NCI-H2227 (cell line): ENCODE measurements around the gene ZNF141.
A peak's percentile ranks its signal among the peaks of the same experiment; 100 is the strongest.
"Not testable (repeated sequence)": the region's sequence is repeated elsewhere in the genome, so short reads cannot be mapped to it uniquely, and the experiment has no call there.

ENCODE experiments used
- DNase-seq: peaks from one replicate; lab custom pipeline; 2025; ENCODE audit not compliant: unreplicated experiment; lab: John Stamatoyannopoulos, UW

The ZNF141 gene

DNA sequence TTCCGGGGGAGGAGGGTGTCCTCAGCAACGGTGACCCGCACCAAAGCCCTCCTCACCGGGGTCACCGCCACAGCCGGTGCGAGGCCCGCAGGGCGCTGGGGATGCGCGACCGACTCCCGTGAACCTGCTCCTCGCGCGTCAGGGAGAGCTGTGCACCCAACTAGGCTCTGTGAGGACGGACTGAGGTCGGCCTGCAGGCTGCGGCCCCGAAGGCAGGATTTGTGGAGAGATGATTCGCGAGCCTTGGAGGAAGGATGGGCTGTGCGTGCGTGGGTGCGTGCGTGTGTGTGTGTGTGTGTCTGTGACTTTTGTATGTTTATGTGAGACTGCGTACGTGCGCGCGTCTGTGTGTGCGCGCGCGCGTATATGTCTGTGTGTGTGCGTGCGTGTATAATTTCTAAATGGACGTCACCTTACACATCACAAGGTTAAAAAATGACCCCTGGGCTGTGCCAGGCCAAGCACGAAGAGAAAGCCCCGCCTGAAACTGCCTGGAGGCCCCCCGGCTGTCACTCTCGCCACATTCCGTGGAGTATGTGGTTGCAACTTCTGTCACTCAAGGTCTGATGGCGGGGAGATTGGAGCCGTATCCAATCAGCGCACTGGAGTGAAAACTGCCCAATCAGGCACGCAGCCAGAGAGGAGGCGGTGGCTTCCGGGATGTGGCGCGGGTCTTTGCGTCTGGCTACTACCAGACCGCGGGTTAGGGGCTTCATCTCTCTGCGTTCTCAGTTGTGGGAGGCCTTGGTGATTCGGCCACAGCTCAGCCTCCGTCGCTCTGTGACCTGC, at the start of gene ZNF141:
Gene ZNF141 (plus strand): TSS at position 672 of the 789 bp plus-strand sequence. CDS start 170 bp downstream, outside the sequence.
- DNase-seq = peak; percentile 95

DNA sequence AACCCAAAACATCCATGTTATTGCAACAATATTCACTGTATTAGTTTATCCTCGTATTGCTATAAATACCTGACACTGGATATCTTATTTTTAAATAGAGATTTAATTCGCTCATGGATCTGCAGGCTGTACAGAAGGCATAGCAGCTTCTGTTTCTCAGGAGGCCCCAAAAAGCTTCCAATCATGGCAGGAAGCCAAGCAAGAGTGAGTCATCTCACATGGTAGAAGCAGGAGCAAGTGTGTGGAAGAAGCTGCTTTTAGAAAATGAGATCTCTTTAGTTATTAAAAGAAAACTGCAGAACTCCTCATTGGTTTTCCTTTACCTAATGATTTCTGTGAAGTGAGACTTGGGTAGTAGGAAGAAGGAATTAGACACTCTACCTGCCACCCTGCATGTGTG, 48.7 kb upstream of the ZNF141 start:
- DNase-seq = no peak

DNA sequence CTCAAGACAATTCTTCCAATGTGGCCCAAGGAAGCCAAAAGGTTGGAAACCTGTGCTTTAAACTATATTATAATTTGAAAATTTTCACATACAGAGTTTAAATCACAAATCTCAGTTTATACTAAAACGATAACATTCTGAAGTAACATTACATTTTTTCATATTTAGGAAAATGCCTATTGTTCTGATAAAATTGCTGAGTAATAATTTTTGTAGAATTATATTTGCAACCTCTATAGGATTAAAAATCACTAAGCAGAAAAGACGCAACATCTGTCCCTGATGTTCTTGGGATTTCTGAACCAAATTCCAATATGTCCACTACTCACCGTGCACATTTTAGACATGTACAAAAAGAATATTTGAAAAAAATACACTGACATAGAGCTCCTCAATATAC, 42.9 kb upstream of the ZNF141 start:
- no peak for DNase-seq

DNA sequence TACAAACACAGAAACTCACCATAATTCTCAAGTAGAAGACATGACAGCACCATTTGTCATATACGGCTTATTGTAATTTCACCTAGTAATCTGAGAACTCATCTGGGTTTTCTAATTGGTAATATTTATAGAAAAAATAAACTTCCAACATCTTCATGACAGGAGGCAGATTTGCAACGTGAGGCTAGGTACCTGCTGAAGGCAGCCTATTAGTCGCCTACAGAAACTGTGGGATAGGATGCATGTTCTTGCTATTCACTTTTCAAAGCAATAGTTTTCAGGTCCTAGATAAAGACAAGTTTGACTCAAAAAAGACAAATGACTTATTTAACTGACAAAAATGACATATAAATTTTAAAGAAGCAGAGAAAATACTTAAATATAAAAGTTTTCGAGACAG, 35.2 kb upstream of the ZNF141 start:
- DNase-seq = no peak

DNA sequence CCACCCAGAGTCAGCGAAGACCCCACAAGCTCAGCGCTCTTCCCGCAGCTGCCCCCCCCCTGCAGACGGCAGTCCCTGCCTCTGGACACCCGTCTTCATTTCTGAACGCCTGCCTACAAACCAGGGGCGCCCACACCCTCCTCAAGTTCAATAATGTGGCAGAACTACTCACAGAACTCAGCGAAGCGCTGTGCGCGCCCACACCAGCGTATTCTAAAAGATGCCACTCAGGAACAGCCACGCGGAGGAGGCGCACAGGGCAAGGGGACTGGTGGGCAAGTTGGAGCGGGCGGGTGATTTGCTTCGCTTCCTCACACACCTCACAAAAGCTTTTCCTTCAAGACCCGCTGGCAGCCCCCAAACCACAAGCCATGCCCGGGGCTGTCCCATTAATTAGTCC, 33.1 kb upstream of the ZNF141 start:
- not testable (repeated sequence) for DNase-seq

DNA sequence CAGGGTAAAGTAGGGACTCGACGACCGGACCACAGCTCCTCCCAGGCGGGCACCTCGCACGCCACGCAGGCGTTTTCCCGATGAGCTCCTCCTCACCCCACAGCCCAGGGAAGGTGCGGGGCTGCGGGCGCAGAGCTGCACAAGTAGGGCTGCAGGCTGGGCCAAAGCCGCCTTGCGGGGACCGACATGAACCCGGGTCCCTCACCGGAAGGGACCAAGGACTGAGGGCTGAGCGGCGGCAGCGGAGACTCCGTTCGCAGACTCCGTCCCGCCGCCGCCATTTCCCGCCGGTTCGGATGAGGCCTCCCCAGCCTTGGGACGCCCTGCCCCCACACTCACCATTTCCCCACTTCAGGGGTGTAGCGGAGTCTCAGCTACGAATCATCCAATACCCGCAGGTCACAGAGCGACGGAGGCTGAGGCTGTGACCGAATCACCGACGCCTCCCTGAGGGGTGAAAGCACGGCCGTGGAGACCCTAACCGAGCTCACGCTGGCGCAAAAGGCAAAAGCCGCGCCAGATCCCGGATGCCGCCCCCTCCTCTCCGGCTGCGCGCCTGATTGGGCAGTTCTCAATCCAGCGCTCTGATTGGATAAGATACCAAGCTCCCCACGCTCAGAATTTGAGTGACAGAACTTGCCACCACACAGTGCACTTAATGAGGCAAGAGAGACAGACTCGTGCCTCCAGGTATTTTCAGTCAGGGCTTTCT, 32.5 kb upstream of the ZNF141 start, which contains the start of gene ZNF732:
Gene ZNF732 (minus strand): TSS at position 506 of the 712 bp plus-strand sequence. CDS start 164 bp downstream, at position 342.
- peak; percentile 91 for DNase-seq

DNA sequence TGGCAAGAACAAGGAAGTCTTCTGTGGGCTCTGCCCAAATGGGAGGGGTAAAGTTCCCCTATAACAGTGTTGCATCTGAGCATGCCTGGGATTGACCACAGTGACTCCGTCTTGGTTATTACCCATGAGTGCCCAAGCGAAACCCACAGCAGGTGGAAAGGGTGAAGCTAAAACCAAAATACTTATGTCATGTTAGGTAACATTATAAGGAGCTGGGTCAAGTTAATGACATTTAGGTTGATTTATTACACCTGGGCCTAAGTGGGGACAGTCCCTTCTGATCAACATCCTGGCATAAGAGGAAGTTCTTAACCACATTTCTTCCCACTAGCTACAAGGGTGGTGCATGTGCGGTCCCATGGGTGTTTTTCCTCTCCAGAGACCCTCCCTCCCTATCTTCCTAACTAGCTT, 31.1 kb upstream of the ZNF141 start:
- no peak for DNase-seq

DNA sequence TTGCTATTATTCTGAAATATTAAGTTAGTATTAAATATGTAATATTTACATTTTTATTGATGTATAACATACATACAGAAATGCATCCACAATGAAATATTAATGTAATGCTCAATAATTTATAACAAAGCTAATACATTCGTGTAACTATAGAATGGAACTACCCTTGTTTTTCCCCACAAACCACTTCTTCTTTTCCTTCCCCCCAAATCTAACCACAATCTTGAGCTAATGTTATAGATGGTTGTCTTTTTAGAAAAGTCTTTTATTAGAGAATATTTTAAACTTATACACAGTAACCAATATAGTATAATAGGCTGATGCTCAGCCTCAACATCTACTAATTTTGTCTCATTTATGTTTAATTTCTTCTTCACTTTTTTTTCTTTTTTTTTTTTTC, 27.8 kb upstream of the ZNF141 start:
- no peak for DNase-seq

DNA sequence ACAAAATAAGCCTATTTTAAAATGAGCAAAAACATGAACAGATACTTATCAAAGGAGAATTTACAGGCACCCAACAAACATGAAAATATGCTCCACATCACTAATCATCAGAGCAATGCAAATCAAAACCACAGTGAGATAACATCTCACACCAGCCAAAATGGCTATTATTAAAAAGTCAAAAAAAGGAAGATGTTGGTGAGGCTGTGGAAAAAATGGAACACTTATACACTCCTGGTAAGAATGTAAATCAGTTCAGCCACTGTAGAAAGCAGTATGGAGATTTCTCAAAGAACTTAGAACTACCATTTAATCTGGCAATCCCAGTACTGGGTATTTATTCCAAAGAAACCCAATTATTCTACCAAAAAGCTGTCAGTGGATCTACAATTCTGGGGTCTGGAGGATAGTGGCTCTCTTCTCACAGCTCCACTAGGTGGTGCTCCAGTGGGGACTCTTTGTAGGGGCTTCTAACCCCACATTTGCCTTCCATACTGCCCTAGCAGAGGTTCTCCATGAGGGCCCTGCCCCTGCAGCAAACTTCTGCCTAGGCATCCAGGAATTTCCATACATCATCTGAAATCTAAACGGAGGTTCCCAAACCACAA, 23.2 kb upstream of the ZNF141 start:
- DNase-seq = no peak

DNA sequence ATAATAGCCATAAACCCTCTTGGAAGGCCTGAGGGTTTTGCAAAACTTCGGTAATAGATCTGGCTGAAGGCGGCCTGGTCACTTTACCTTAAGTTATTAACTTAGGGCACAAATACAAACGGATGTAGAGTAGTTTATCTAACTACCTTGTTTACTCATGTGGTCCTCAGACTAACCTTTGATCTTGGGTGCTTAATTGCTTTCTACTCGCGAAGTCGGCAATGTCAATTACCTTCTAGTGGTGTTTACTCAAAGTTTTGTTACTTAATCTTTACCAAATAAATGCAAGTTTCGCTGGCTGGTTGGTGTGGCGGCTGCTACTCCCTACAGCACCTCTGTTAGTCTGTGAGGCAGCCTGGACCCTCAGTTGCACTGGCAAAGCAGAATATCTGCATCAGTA, 8.9 kb upstream of the ZNF141 start:
- DNase-seq = no peak

DNA sequence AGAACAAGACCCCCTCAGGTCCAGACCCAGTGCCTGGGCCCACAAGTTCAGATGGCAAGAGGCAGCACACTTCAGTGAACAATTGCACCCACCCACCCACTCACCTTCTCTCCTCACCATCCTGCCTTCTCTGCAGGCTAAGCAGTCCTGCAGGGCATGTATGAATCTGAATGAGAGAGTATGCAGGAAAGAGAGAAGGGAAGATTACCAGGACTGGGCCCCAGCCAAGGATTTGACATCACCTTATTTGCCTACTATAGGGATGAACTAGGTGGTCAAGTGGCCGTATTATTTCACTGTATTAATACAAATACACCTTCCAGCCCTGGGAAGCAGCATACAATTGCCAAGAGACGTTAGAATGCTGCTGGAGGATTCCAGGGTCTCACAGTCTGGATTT, 2.1 kb upstream of the ZNF141 start:
- DNase-seq = no peak

DNA sequence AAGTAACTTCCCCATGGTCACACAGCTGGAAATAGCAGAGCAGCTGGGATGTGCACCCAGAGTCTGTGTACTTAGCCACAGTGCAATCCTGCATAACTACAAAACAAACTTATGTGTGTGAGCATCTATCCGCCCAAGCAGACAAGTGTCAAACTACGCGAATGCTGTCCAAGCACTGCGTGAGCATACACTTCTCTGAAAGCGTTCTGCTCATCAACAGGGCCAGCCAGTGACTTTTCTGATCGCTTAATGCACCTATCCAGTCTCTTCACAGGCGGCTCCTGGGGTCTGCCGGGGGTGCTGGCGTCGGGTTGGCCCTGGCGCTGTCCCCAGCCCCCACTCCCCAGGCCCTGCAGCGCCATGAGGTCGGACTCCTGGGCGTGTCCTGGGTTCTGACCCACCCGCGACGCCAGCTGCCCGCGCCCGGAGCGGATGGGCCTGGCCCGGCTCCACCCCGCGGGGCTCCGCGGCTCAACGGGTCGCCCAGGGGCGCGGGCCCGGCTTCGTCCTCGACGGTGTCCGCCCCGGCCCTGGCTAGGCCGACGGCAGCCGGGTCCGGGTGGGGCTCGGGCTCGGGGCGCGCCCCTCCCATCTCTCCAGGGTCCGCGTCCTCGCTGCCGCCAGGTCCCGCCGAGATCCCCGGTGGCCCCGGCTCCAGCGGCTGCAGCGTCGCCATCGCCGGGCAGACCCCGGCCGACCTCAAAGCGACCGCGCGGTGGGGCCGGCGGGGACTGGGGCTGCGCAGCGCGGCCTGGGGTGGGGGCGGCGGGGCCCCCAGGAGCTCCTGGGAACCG, 1.3 kb upstream of the ZNF141 start:
- peak; percentile 20 for DNase-seq

DNA sequence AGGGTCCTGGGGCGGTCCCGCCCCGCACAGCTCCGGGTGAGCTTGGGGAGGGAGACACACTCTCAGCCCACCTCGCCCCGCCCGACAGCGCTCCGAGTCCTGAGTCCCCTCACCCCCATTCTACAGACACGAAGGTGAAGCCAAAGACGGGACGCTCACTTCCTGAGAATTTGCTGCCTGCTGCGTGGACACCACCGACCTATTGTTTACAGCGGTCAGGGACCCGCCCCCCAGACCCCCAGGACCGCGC, 796 bp upstream of the ZNF141 start:
- no peak for DNase-seq

DNA sequence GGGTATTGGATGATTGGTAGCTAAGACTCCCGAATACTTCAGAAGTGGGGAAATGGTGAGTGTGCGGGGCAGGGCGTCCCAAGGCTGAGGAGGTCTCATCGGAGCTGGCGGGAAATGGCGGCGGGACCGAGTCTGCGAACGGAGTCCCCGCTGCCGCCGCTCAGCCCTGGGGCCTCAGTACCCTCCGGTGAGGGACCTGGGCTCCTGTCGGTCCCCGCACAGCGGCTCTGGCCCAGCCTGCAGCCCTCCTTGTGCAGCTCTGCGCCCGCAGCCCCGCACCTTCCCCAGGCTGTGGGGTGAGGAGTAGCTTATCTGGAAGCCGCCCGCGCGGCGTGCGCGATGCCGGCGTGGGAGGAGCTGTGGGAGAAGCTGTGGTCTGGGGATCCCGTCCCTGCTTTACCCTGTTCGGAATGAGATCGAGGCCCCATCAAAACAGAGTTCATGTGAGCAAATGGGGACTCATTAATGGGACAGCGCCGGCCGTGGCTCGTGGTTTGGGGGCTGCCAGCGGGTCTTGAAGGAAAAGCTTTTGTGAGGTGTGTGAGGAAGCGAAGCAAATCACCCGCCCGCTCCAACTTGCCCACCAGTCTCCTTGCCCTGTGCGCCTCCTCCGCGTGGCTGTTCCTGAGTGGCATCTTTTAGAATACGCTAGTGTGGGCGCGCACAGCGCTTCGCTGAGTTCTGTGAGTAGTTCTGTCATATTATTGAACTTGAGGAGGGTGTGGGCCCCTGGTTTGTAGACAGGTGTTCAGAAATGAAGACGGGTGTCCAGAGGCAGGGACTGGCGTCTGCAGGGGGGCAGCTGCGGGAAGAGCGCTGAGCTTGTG, 531 bp downstream of the ZNF141 start:
- DNase-seq = peak; percentile 35

DNA sequence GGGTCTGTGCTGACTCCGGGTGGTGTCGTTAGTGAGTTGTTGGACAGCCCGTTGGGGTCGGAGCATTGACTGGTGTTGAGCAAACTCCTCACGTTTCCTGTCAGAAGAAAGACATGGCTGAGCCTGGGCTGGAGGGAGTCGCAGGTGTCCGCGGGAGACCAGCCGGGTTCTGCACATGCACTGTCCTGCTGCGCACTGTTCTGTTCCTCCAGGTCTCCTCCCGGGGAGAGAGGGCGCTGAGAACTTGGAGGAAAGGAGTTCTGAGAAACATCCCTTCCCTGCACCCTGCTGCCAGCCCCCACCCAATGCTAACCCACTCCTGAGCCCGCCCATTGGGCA, 1.1 kb downstream of the ZNF141 start:
- DNase-seq = no peak

DNA sequence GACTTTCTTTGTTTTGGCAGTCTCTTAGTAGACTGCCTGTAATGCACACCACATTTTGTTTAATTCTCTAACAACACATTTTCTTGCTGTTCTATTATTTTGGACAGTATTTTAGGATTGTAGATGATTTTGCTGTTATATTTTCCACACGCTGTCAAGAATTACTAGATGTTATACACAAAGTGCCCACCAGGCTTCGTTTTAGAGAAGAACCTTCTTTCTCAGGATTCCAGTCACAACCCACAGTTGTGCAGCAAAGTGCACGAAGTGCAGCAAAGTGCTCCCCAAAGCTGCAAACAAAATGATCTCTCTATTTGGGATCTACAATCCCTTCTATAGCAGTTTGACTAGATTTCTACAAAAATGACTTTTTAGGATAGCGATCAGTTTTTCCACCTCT, 2.4 kb downstream of the ZNF141 start:
- DNase-seq = no peak

DNA sequence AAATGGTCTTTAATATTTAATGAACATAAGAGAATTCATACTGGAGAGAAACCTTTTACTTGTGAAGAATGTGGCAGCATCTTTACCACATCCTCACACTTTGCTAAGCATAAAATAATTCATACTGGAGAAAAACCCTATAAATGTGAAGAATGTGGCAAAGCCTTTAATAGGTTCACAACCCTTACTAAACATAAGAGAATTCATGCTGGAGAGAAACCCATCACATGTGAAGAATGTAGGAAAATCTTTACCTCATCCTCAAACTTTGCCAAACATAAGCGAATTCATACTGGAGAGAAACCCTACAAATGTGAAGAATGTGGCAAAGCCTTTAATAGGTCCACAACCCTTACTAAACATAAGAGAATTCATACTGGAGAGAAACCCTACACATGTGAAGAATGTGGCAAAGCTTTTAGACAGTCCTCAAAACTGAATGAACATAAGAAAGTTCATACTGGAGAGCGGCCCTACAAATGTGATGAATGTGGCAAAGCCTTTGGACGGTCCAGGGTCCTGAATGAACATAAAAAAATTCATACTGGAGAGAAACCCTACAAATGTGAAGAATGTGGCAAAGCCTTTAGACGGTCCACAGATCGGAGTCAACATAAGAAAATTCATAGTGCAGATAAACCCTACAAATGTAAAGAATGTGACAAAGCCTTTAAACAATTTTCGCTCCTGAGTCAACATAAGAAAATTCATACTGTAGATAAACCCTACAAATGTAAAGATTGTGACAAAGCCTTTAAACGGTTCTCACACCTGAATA, 35.6 kb downstream of the ZNF141 start:
- DNase-seq = no peak

DNA sequence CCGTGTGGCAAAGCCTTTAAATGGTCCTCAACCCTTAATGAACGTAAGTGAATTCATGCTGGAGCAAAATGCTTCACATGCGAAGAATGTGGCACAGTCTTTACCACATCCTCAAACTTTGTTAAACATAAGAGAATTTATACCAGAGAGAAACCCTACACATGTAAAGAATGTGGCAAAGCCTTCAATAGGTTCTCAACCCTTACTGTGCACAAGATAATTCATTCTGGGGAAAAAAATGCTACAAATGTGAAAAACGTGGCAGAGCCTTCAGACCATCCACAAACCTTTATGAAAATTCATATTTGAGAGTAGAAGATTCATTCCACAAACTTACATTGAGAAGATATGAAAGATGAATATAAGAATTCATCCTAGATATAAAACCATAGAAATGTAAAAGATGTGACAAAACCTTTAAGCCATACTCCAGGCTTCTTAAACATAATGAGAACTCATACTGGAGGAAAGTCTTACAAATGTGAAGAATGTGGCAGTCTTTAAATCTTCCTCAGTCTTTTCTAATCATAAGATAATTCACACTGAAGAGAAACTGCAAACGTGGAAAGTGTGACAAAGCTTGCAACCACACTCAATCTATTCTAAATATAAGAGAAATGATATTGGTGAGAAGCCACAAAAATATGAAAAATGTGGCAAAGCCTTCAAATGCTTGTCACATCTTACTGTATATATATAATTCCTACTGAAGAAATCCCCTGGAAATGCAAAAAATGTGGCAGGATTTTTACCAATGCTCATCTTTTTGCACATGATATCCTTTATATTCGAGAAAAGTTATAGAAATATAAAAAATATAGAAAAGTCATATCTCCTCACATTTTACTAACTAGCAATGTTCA, 36.9 kb downstream of the ZNF141 start:
- no peak for DNase-seq
